ENCODE measurements around the gene ZNF436.

Gene ZNF436

DNA sequence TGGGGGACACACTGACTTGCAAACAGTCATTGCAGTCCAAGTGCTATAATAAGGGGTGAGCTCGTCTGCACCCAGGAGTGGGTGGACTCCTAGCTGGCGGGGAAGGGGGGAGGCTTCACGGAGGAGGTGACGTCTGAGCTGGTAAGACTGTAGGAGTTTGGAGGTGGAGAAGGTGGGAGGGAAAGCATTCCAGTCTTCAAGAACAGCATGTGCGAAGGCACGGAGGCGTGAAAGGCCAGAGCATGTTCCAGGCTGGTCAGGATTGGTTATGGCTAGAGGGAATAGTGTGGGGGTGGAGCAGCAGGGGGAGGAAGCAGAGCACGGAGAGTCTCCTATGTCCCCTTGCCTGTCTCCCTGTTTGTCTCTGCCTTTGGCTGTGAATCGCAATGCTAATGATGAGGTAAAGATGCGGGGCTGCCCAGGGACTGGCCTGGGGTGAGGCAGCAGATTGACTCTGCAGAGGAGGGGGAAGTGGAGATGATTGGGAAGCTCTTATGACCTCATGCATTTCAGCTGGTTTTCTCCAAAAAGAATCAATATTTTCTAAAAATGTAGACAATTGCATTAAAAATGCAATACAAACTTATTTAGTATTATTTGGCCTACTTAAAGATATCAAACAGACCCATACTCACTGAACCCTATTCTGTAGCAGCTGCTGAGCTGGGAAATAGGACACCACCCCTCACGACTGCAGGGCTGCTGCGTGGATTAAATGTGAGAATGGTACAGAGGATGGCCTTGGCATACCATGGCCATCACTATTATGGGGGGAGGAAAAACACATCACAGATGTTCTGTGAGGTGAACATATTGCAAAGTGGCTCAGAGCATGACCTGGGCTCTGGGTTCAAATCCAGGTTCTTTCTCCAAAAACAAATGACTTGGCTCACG lies 2.6 kb upstream of the ZNF436 start:
- Histone ChIP-seq H3K36me3 (ENCODE audit: control insufficient read depth, low read depth, low read length) (no peaks in the 10 kb centered on the region), H3K27me3 (ENCODE audit: control insufficient read depth, insufficient read depth, low read length) (peaks cover 92% of the 10 kb centered on the region), H3K4me3 (ENCODE audit: low read length) (no peak overlapping the region), H3K27ac (ENCODE audit: low read length) (no peak overlapping the region), H3K9ac (ENCODE audit: low read length) (no peak overlapping the region), H3K9me3 (ENCODE audit: control insufficient read depth, low read depth, low read length) (no peaks in the 10 kb centered on the region), H3K4me1 (ENCODE audit: control insufficient read depth, low read depth, low read length) (peaks cover 19% of the 10 kb centered on the region)

DNA sequence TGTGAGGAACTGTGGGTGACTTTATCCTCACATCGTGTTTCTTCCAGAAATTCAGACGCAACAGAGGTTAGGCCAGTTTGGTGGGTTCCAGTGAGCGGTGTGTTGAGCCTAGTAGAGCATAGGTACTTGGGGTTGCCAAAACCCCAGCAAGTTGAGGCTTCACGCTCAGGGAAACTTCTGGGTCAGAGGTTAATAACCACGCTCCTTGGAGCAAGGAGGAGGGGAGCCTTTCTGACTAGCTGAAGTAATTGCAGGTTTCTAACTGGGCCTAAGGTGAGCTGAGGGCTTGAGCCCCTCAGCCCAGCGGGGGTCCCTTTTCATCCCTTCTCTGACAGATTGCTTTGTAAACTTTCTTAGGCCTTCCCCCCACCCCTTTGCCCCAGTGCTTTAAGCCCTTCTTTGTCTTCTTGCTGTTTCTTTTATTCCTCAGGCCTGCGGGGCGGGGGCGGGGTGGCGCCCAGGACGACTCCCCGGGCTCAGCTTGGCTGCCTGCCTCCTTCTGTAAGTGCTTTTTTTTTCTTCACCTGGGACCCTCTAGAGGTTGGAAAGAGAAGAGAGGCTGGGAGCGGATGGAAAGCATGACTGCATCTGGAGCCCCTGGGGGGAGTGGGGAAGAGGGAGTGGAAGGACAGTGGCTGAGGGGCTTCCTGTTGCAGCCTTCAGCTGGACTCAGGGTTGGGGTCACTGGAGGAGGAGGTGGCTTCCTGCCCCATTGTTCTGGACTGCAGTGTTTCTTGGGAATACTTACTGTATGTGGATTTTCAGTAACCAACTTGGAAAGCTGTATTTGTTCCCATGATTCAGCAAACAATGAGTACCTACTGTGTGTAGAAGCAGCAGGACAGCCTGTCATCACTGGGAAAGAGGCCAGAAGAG lies 1.3 kb upstream of the ZNF436 start:
- H3K4me1 ChIP-seq (ENCODE audit: control insufficient read depth, low read depth, low read length), result peaks cover 19% of the 10 kb centered on the region
- H3K27me3 ChIP-seq (ENCODE audit: control insufficient read depth, insufficient read depth, low read length), result peaks cover 92% of the 10 kb centered on the region
- H3K27ac ChIP-seq (ENCODE audit: low read length), result no peak overlapping the region
- H3K36me3 ChIP-seq (ENCODE audit: control insufficient read depth, low read depth, low read length), result no peaks in the 10 kb centered on the region
- H3K9ac ChIP-seq (ENCODE audit: low read length), result no peak overlapping the region
- H3K4me3 ChIP-seq (ENCODE audit: low read length), result no peak overlapping the region
- no peaks in the 10 kb centered on the region for H3K9me3 ChIP-seq (ENCODE audit: control insufficient read depth, low read depth, low read length)

DNA sequence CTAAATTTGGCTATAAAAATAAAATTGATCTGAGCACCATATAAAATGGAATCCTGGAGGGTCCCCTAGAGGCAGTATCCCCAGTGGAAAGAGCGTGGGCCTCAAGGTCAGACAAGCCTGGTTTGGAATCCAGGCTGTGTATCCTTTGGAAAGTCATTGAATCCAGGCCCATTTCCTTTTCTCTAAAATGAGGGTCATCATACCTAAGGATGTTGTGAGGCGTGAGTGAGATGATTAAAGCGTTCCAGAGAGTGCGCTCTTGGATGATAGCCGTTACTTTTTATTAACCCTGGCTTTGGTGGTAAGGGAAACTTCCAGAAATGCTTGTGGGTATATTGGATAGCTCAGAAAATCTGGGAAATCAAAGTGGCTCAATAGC lies 683 bp upstream of the ZNF436 start:
- no peaks in the 10 kb centered on the region for H3K9me3 ChIP-seq (ENCODE audit: control insufficient read depth, low read depth, low read length)
- H3K9ac ChIP-seq (ENCODE audit: low read length), result no peak overlapping the region
- no peak overlapping the region for H3K4me3 ChIP-seq (ENCODE audit: low read length)
- H3K36me3 ChIP-seq (ENCODE audit: control insufficient read depth, low read depth, low read length), result no peaks in the 10 kb centered on the region
- no peak overlapping the region for H3K27ac ChIP-seq (ENCODE audit: low read length)
- H3K4me1 ChIP-seq (ENCODE audit: control insufficient read depth, low read depth, low read length), result peaks cover 19% of the 10 kb centered on the region
- peaks cover 89% of the 10 kb centered on the region for H3K27me3 ChIP-seq (ENCODE audit: control insufficient read depth, insufficient read depth, low read length)

DNA sequence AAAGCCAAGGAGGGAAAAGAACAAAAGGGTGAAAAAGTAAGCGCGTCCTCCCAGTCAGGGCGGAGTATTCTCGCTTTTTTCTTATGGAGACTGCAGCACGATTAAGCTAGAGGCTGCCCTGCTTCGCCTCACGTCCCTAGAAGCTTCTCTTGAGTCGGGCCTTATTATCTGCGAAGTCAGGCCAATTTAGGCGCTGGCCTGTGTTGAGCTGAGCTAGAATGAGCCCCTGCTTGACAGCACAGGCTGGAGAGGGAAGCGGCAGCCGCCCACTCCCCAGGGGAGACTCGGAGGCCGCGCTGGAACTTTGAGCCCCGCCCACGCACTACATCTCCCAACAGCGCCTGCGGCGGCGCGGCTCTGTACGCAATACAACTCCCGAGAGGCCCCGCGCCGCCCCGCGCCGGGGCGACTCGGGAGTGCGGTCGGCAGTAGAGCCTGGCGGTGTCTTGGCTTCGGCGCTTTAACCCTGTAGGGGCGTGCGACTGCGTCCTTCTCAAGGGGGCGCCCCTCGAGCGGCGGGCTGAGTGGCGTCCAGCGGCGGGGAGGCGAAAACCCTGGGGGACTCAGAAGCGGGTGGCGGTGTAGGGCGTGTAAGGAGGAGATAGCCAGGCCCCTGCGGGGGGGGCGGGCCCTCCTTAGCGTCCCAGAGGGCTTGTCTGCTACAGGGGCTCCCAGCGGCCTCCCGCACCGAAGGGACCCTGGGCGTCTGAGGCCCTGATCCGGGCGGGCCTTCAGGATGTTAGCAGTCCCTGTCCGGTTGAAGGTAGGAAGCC lies 888 bp downstream of the ZNF436 start:
- H3K9ac ChIP-seq (ENCODE audit: low read length), result peak overlapping the region; percentile 66
- no peaks in the 10 kb centered on the region for H3K9me3 ChIP-seq (ENCODE audit: control insufficient read depth, low read depth, low read length)
- peak overlapping the region; percentile 97 for H3K4me3 ChIP-seq (ENCODE audit: low read length)
- no peaks in the 10 kb centered on the region for H3K36me3 ChIP-seq (ENCODE audit: control insufficient read depth, low read depth, low read length)
- H3K4me1 ChIP-seq (ENCODE audit: control insufficient read depth, low read depth, low read length), result peaks cover 17% of the 10 kb centered on the region
- H3K27ac ChIP-seq (ENCODE audit: low read length), result peak overlapping the region; percentile 80
- H3K27me3 ChIP-seq (ENCODE audit: control insufficient read depth, insufficient read depth, low read length), result peaks cover 86% of the 10 kb centered on the region

DNA sequence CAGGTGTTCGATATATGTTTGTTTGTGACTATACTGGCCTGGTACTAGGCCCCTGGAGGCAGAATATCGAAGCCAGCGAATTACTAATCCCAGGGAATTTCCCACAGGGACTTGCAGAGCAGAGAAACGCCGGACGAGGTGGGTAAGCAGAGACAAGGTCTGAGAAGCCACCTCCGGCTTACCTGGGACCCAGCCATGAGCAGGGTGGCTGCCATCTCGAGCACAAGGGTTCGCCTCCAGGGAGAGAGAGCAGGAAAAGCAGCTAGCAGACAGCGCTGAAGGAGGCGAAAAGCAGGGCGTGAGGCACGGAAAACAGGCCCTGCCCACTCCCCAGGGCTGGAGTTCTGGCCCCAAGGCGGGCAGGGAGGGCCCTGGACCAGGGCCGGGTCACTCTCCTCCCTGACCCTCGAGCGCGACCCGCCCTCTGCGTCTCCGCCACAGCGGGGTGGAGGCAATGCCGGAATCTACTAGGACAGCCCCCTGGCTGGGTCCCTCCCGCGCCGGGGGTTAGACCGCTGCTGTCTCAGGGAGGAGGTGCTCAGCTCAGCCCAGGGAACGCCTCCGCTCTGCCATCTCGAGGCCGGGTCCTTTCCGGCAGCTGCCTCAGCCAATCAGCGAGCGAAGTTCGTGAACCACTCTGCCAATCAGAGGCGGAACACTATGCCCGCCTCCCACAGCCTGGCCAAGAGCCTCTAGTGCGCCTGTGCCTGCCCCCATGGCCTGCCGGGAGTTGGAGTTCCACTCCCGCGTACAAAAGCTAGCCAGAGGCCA lies 1.7 kb downstream of the ZNF436 start:
- Histone ChIP-seq H3K9me3 (ENCODE audit: control insufficient read depth, low read depth, low read length) (peaks cover 2% of the 10 kb centered on the region), H3K36me3 (ENCODE audit: control insufficient read depth, low read depth, low read length) (no peaks in the 10 kb centered on the region), H3K27ac (ENCODE audit: low read length) (peak overlapping the region; percentile 80), H3K27me3 (ENCODE audit: control insufficient read depth, insufficient read depth, low read length) (peaks cover 86% of the 10 kb centered on the region), H3K4me3 (ENCODE audit: low read length) (peak overlapping the region; percentile 97), H3K4me1 (ENCODE audit: control insufficient read depth, low read depth, low read length) (peaks cover 17% of the 10 kb centered on the region), H3K9ac (ENCODE audit: low read length) (peak overlapping the region; percentile 66)

DNA sequence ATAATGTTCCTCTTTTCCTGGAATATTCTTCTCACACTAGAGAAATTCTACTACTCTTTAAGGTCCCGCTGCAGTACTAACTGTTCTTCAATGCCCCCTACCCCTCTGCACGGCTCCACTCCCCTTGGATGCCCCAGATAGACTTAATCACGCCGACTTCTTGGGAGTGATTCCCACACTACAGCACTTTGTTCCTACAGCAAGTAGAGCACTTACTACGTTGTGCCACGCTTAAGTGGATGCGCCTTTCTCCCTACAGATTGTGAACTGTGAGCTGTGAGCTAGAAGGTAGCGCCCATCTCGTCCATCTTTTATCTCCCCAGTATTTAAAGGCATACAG lies 2.2 kb downstream of the ZNF436 start:
- Histone ChIP-seq H3K36me3 (ENCODE audit: control insufficient read depth, low read depth, low read length) (peaks cover under 1% of the 10 kb centered on the region), H3K9me3 (ENCODE audit: control insufficient read depth, low read depth, low read length) (peaks cover 7% of the 10 kb centered on the region), H3K27me3 (ENCODE audit: control insufficient read depth, insufficient read depth, low read length) (peaks cover 86% of the 10 kb centered on the region), H3K9ac (ENCODE audit: low read length) (no peak overlapping the region), H3K27ac (ENCODE audit: low read length) (no peak overlapping the region), H3K4me3 (ENCODE audit: low read length) (peak overlapping the region; percentile 97), H3K4me1 (ENCODE audit: control insufficient read depth, low read depth, low read length) (peaks cover 17% of the 10 kb centered on the region)

DNA sequence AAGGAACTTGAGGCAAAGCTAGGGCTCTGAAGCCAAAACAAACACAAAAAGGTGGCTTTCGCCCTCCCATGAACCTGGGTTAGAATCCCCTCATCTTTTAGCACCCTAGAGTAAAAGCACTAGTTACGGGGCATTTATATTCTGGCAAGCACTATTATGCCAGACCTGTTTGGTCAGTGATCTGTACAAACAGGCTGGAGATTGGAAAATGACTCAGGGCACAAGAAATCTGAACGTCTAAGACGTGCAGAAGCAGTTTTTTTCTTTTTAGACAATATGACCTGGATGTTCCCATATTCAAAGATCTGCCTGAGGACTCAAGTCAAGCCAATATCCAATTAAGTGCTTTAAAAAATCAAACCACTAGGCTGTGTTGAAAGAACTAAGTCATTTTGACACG lies 3.0 kb downstream of the ZNF436 start:
- Histone ChIP-seq H3K9ac (ENCODE audit: low read length) (no peak overlapping the region), H3K9me3 (ENCODE audit: control insufficient read depth, low read depth, low read length) (peaks cover 16% of the 10 kb centered on the region), H3K36me3 (ENCODE audit: control insufficient read depth, low read depth, low read length) (peaks cover 3% of the 10 kb centered on the region), H3K27ac (ENCODE audit: low read length) (no peak overlapping the region), H3K4me3 (ENCODE audit: low read length) (no peak overlapping the region), H3K27me3 (ENCODE audit: control insufficient read depth, insufficient read depth, low read length) (peaks cover 86% of the 10 kb centered on the region), H3K4me1 (ENCODE audit: control insufficient read depth, low read depth, low read length) (peaks cover 17% of the 10 kb centered on the region)

DNA sequence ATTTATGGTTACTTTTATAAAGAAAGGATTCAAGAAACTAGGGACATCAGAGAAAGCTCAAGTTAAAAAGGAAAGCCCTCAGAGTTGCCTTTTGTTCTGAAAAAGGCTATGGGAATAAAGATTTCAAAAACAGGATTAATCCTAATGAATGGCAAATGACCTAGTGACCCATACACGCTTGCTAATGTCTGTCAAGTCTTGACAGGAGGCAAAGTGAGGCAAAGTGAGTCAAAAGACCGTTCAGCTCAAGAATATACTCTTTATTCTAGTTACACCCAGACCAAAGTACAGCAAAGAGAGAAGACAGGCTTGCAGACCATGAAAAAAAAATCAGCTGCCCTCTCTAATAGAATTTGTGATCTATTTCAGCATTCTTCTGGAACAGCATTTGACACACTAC lies 3.5 kb downstream of the ZNF436 start:
- Histone ChIP-seq H3K9me3 (ENCODE audit: control insufficient read depth, low read depth, low read length) (peaks cover 20% of the 10 kb centered on the region), H3K4me3 (ENCODE audit: low read length) (no peak overlapping the region), H3K27me3 (ENCODE audit: control insufficient read depth, insufficient read depth, low read length) (peaks cover 86% of the 10 kb centered on the region)

DNA sequence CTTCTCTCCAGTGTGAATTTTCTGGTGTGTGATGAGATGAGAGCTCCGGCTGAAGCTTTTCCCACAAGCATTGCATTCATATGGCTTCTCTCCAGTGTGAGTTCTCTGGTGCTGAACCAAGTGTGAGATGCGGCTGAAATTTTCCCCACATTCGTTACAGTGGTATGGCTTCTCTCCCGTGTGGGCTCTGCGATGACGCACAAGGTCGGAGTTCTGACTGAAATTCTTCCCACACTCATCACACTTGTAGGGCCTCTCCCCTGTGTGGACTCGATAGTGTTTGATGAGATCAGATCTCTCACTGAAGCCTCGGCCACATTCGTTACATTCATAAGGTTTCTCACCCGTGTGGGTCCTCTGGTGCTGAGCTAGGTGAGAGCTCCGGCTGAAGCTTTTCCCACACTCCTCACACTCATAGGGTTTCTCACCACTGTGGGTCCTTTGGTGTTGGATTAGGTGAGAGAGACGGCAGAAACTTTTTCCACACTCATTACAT lies 7.4 kb downstream of the ZNF436 start:
- peaks cover 36% of the 10 kb centered on the region for H3K9me3 ChIP-seq (ENCODE audit: control insufficient read depth, low read depth, low read length)
- no peak overlapping the region for H3K27ac ChIP-seq (ENCODE audit: low read length)
- peaks cover 94% of the 10 kb centered on the region for H3K27me3 ChIP-seq (ENCODE audit: control insufficient read depth, insufficient read depth, low read length)
- H3K4me1 ChIP-seq (ENCODE audit: control insufficient read depth, low read depth, low read length), result no peaks in the 10 kb centered on the region
- H3K36me3 ChIP-seq (ENCODE audit: control insufficient read depth, low read depth, low read length), result peaks cover 3% of the 10 kb centered on the region
- no peak overlapping the region for H3K4me3 ChIP-seq (ENCODE audit: low read length)
- H3K9ac ChIP-seq (ENCODE audit: low read length), result no peak overlapping the region

More for the DNA sequence above, 3.5 kb downstream of the ZNF436 start:
- Histone ChIP-seq H3K27ac (ENCODE audit: low read length) (no peak overlapping the region), H3K4me1 (ENCODE audit: control insufficient read depth, low read depth, low read length) (peaks cover 14% of the 10 kb centered on the region), H3K36me3 (ENCODE audit: control insufficient read depth, low read depth, low read length) (peaks cover 3% of the 10 kb centered on the region), H3K9ac (ENCODE audit: low read length) (no peak overlapping the region)

DNA sequence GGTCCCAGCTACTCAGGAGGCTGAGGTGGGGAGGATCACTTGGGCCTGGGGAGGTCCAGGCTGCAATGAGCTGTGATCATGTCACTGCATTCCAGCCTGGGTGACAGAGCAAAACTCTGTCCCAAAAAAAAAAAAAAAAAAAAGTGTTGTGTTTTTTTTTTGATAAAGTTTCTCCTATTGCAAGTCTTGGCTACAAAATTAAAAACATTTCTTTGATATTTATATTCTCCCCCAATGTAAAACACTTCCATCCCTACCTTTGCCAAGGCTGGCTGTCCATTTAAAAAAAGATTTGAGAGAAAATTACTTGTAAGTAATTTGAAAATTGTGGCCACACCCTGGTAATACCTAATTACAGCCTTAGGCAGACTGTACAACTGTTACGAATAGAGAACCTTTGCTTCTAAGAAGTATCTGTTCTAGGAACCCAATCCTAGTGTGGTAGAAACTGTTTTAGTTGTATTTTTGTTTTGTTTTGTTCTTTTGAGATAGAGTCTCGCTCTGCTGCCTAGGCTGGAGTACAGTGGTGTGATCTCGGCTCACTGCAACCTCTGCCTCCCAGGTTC lies 11.2 kb downstream of the ZNF436 start:
- peaks cover 3% of the 10 kb centered on the region for H3K36me3 ChIP-seq (ENCODE audit: control insufficient read depth, low read depth, low read length)
- H3K27me3 ChIP-seq (ENCODE audit: control insufficient read depth, insufficient read depth, low read length), result peaks cover 100% of the 10 kb centered on the region

More for the DNA sequence above, 11.2 kb downstream of the ZNF436 start:
- Histone ChIP-seq H3K4me1 (ENCODE audit: control insufficient read depth, low read depth, low read length) (no peaks in the 10 kb centered on the region), H3K9ac (ENCODE audit: low read length) (no peak overlapping the region), H3K4me3 (ENCODE audit: low read length) (no peak overlapping the region), H3K27ac (ENCODE audit: low read length) (no peak overlapping the region), H3K9me3 (ENCODE audit: control insufficient read depth, low read depth, low read length) (peaks cover 36% of the 10 kb centered on the region)
